Adrenal gland (tissue), 12 donors: ENCODE data around the gene UROC1. TPM values are rescaled to one million over a fixed set of nuclear protein-coding genes. Genes with fewer than 3 reads are reported as not detected.
"Not testable (repeated sequence)": the region's sequence is repeated elsewhere in the genome, so short reads cannot be mapped to it uniquely, and the experiment has no call there.

Experiments
- DNase-seq, 7 donors: peaks; one replicate each; pipeline ENCODE4 v3.0.0-alpha.2; 2019 to 2020
- H3K27ac ChIP-seq, 5 donors: fragments of 200-600 bp; sonication (generic) in 4 of 5; 1 replicate in 3 of 5; 2 replicates in 2 of 5; pipeline versions ENCODE4 v1.5.1 to v1.8.0; 2016 to 2020; ENCODE audit warnings: mild to moderate bottlenecking in 1 of 5
- H3K27me3 ChIP-seq: fragments of 200-600 bp; 2 replicates; pipeline ENCODE4 v1.8.0; 2021
- H3K36me3 ChIP-seq, 2 donors: fragments of 200-600 bp; replicated peaks in 1 of 2; 1 replicate in 1 of 2; 2 replicates in 1 of 2; pipeline versions ENCODE4 v1.5.1 to v1.8.0; 2018 to 2022
- H3K4me1 ChIP-seq, 2 donors: fragments of 200-600 bp; replicated peaks in 1 of 2; 1 replicate in 1 of 2; 2 replicates in 1 of 2; pipeline versions ENCODE4 v1.5.1 to v1.8.0; 2018 to 2021
- H3K4me3 ChIP-seq, 4 donors: fragments of 200-600 bp; sonication (generic) in 3 of 4; one replicate each; pipeline ENCODE4 v1.5.1; 2016 to 2018
- H3K9me3 ChIP-seq, 3 donors: fragments of 200-600 bp; sonication (generic) in 1 of 3; replicated peaks in 1 of 3; 1 replicate in 2 of 3; 2 replicates in 1 of 3; pipeline versions ENCODE4 v1.5.1 to v1.8.0; 2016 to 2021
- POLR2A ChIP-seq, 2 donors: fragments of 450-650 bp; IDR thresholded peaks; one replicate each; pipeline ENCODE4 v1.6.1; 2017; ENCODE audit warnings: antibody characterized with exemption in 2 of 2, mild to moderate bottlenecking in 2 of 2, moderate library complexity in 1 of 2
- WGBS, 4 donors: extraction: QIAGEN DNeasy Blood & Tissue Kit in 2 of 4; methylation state at CpG; one replicate each; pipeline versions ENCODE4 v1.1.5 to v1.1.7; 2013 to 2017; 5-methylcytosine and 5-hydroxymethylcytosine counted together
- intact Hi-C, 2 donors: fragments of 100-400 bp; cut with DNase I; formaldehyde crosslinking; loops; one replicate each; pipeline versions ENCODE4 v1.14.1 to v1.15.0; 2022 to 2023
- polyA plus RNA-seq, 3 donors: library from polyadenylated mRNA; stranded (reverse); fragments of 200-250 nt in 2 of 3; fragments of 350-450 nt in 1 of 3; fragmentation: Illumina TruSeq in 1 of 3; extraction: RNeasy Lipid Tissue Mini Kit (QIAGEN cat#74804) in 1 of 3; gene quantifications; one replicate each; pipeline ENCODE4 v1.2.3, GENCODE V29; 2013 to 2014
- total RNA-seq, 9 donors: library from RNA; depleted of rRNA in 4 of 9; stranded (reverse); fragments of >200 nt in 4 of 9; fragments of 120-200 nt in 1 of 9; fragmentation: NEBNext Ultra II Directional in 1 of 9; extraction: Animal tissue kit (Norgen Biotek cat#: 25700) in 1 of 9; gene quantifications; one replicate each; pipeline versions ENCODE4 v1.1.0 to v1.2.4, GENCODE V29; 2013 to 2023
- TF ChIP-seq, protein P1 (sequence below), 6 experiments: fragments of 450-650 bp in 4 of 6; fragments of 200-600 bp in 2 of 6; sonication (generic) in 1 of 6; IDR thresholded peaks; 1 replicate in 5 of 6; 2 replicates in 1 of 6; pipeline versions ENCODE4 v1.5.1 to v1.8.0; 2016 to 2021; ENCODE audit warnings: antibody characterized with exemption in 6 of 6, mild to moderate bottlenecking in 2 of 6, moderate library complexity in 1 of 6
- donor health status: healthy with polysubstance abuse.
- donor health status: Bipolar disorder and iron deficiency.
- donor health status: DM: yes; HTN: yes; CAD: no.
- donor health status: DM: no; HTN: no; CAD: no.
- donor health status: DM: no; HTN: no; CAD: no.
- donor health status: DM: yes; HTN: yes; CAD: no.

UROC1 gene
- total and polyA plus RNA-seq, 12 donors = under 0.01 to 0.22 (median 0.04) TPM; not detected in 8

DNA sequence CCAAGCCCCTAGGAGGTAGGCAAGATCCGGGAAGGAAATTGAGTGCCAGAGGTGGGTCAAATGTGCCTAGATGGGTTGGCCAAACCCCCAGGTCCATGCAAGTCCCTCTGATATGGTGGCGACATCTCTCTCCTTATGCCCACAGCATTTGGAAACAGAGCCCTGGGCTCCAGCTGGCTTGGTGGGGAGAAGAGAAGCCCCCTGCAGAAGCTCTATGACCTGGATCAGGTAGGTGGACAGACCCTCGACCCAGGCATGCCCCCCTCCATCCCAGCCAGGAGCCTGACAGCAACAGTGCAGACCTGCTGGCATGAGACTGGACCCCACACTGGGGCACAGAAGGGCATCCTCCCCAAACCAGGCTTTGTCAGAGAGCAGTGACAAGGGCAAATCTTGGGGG, 18.6 kb upstream of the UROC1 start:
- no peaks in the 10 kb centered on the region for H3K36me3 ChIP-seq
- H3K27me3 ChIP-seq = peaks cover 2% of the 10 kb centered on the region
- 69 to 76% (median 76%) methylated on average over 2 to 3 of the region's 3 CpGs; no CpG with 5 or more reads in 1 of the 4 donors for WGBS, 4 donors
- no peak overlapping the region for H3K4me3 ChIP-seq
- H3K27ac ChIP-seq = no peak overlapping the region
- no peaks in the 10 kb centered on the region for H3K9me3 ChIP-seq
- DNase-seq = peak in 1 of 7 donors; percentile 1
- no peaks in the 10 kb centered on the region for H3K4me1 ChIP-seq
- TF ChIP-seq POLR2A (IDR thresholded peaks at IDR 0.05) = no peak
- TF ChIP-seq, protein P1, sequence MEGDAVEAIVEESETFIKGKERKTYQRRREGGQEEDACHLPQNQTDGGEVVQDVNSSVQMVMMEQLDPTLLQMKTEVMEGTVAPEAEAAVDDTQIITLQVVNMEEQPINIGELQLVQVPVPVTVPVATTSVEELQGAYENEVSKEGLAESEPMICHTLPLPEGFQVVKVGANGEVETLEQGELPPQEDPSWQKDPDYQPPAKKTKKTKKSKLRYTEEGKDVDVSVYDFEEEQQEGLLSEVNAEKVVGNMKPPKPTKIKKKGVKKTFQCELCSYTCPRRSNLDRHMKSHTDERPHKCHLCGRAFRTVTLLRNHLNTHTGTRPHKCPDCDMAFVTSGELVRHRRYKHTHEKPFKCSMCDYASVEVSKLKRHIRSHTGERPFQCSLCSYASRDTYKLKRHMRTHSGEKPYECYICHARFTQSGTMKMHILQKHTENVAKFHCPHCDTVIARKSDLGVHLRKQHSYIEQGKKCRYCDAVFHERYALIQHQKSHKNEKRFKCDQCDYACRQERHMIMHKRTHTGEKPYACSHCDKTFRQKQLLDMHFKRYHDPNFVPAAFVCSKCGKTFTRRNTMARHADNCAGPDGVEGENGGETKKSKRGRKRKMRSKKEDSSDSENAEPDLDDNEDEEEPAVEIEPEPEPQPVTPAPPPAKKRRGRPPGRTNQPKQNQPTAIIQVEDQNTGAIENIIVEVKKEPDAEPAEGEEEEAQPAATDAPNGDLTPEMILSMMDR (IDR thresholded peaks at IDR 0.05) = no peak
- intact Hi-C loops = no loop called here

- Histone ChIP-seq H3K4me3 (no peak overlapping the region), H3K9me3 (no peaks in the 10 kb centered on the region), H3K27ac (no peak overlapping the region), H3K36me3 (no peaks in the 10 kb centered on the region), H3K27me3 (no peaks in the 10 kb centered on the region), H3K4me1 (no peaks in the 10 kb centered on the region)
- TF ChIP-seq, protein P1 (IDR thresholded peaks at IDR 0.05) = no peak
- no peak for TF ChIP-seq POLR2A (IDR thresholded peaks at IDR 0.05)
- DNase-seq = peak in 1 of 7 donors; percentile 2
- intact Hi-C loops = no loop called here
These were observed 18.1 kb upstream of the UROC1 start for GRCh38 chr3:126535636-126536035.

- H3K4me1 ChIP-seq, H3K27ac ChIP-seq, H3K27me3 ChIP-seq, DNase-seq, H3K4me3 ChIP-seq, H3K9me3 ChIP-seq, intact Hi-C loops, H3K36me3 ChIP-seq: not testable (repeated sequence)
- WGBS, 4 donors = 70 to 79% (median 78%) methylated on average over 7 of the region's 7 CpGs; no CpG with 5 or more reads in 1 of the 4 donors
These were observed 17.1 kb upstream of the UROC1 start for GRCh38 chr3:126534716-126535115.

DNA sequence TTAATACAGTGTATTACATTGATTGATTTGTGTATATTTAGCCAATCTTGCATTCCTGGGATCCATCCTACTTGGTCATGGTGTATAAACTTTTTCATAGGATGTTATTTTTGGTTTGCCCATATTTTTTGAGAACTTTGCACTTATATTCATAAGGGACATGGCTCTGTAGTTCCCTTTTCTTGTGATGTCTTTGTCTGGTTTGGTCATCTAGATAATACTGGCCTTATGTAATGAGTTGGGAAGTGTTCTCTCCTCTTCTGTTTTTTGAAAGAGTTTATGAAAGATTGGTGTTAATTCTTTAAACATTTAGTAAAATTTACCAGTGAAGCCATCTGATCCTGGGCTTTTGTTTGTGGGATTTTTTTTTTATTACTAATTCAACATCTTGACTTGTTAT, 15.9 kb upstream of the UROC1 start:
- Histone ChIP-seq H3K4me3 (no peak overlapping the region), H3K27ac (no peak overlapping the region), H3K4me1 (peaks cover 10% of the 10 kb centered on the region in 2 donors), H3K27me3 (no peaks in the 10 kb centered on the region), H3K9me3 (no peaks in the 10 kb centered on the region), H3K36me3 (no peaks in the 10 kb centered on the region)
- no peak for DNase-seq
- TF ChIP-seq POLR2A (IDR thresholded peaks at IDR 0.05) = no peak
- TF ChIP-seq, protein P1 (IDR thresholded peaks at IDR 0.05) = no peak
- intact Hi-C loops = no loop called here

GRCh38 chr3:126531051-126531330, 13.4 kb upstream of the UROC1 start:
- Histone ChIP-seq H3K36me3 (no peaks in the 10 kb centered on the region), H3K9me3 (no peaks in the 10 kb centered on the region), H3K4me3 (no peak overlapping the region), H3K4me1 (peaks cover 10 to 12% of the 10 kb centered on the region in 2 donors), H3K27ac (peak overlapping the region in 1 of 5 donors; percentile 69), H3K27me3 (no peaks in the 10 kb centered on the region)
- intact Hi-C loops = no loop called here
- DNase-seq = no peak
- TF ChIP-seq POLR2A (IDR thresholded peaks at IDR 0.05) = no peak
- TF ChIP-seq, protein P1 (IDR thresholded peaks at IDR 0.05) = no peak
- 87 to 93% (median 89%) methylated on average over 4 to 6 of the region's 6 CpGs for WGBS, 4 donors
